Prostate gland (tissue), 2 donors: ENCODE results near the gene RRP12. TPM values are rescaled to one million over a fixed set of nuclear protein-coding genes. Genes with fewer than 3 reads are reported as not detected.

Source experiments
- DNase-seq: peaks from one replicate; pipeline ENCODE4 v3.0.0-alpha.2; 2019; ENCODE audit warnings: low spot score
- H3K27ac ChIP-seq, 2 donors: fragments of 200-600 bp; sonication (generic); 2 replicates each; pipeline ENCODE4 v1.5.1; 2017 to 2019
- H3K27me3 ChIP-seq: fragments of 200-600 bp; sonication (generic); replicated peaks from 2 replicates; pipeline ENCODE4 v1.5.1; 2019; ENCODE audit not compliant: insufficient read depth
- H3K36me3 ChIP-seq, 2 donors: fragments of 200-600 bp; sonication (generic); 1 replicate in 1 of 2; 2 replicates in 1 of 2; pipeline versions ENCODE4 v1.5.1 to v1.8.1; 2017 to 2019
- H3K4me1 ChIP-seq: fragments of 200-600 bp; sonication (generic); replicated peaks from 2 replicates; pipeline ENCODE4 v1.5.1; 2019
- H3K4me3 ChIP-seq, 2 donors: fragments of 200-600 bp; sonication (generic); 2 replicates each; pipeline ENCODE4 v1.5.1; 2017 to 2019
- H3K9me3 ChIP-seq: fragments of 200-600 bp; sonication (generic); 2 replicates; pipeline ENCODE4 v1.5.1; 2017
- POLR2A ChIP-seq: fragments of 450-650 bp; IDR thresholded peaks from one replicate; pipeline ENCODE4 v1.6.1; 2016; ENCODE audit warnings: antibody characterized with exemption, mild to moderate bottlenecking
- POLR2AphosphoS5 ChIP-seq: sonication (generic); formaldehyde crosslinking; IDR thresholded peaks from one replicate; pipeline ENCODE4 v1.6.1; 2017; ENCODE audit warnings: antibody characterized with exemption
- WGBS: methylation state at CpG from one replicate; pipeline ENCODE4 v1.1.5; 2018; 5-methylcytosine and 5-hydroxymethylcytosine counted together
- intact Hi-C: fragments of 100-400 bp; cut with DNase I; formaldehyde crosslinking; loops from one replicate; pipeline ENCODE4 v1.14.2; 2022
- total RNA-seq, 2 donors: library from RNA; depleted of rRNA; stranded (reverse); fragments of >200 nt; gene quantifications; one replicate each; pipeline ENCODE4 v1.1.0, GENCODE V29; 2016
- TF ChIP-seq, protein P1 (sequence below), 4 experiments: fragments of 200-600 bp in 2 of 4; fragments of 450-650 bp in 2 of 4; sonication (generic) in 2 of 4; IDR thresholded peaks; 1 replicate in 3 of 4; 2 replicates in 1 of 4; pipeline ENCODE4 v1.5.1; 2016 to 2019; ENCODE audit warnings: antibody characterized with exemption in 4 of 4, mild to moderate bottlenecking in 2 of 4, moderate library complexity in 2 of 4

The RRP12 gene
- total RNA-seq, 2 donors from 2014 or later = 14.9 to 38.6 TPM

DNA sequence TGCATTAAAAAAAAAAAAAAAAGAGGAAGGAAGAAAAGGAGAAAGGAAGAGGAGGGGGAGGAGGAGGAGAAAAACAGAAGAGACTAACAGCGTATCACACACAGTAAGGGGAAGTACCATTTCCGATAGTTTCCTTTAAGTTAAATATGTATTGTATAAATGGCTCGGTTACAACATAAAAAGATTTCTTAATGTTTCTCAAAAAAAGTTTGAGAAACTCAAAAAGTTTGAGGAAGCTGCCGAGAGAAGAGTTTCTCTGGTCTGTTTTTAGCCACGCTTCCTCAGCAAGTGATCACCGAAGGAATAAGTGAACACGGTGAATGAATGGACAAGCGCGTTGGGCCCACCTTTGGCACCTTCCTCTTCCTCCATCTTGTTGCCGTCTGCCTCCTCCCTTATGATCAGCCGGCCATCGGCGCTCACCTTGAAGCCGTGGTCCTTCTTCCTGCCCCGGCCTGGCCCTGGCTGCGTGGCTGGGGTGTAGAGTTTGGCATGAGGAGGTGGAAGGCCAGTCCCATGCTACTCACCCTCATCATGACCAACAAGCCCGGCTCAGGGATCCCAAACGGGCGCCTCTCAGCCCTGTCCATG is 35.3 kb downstream of the RRP12 start:
- Histone ChIP-seq H3K27ac (no peak overlapping the region), H3K4me1 (no peaks in the 10 kb centered on the region), H3K4me3 (no peak overlapping the region), H3K36me3 (peaks cover 2 to 5% of the 10 kb centered on the region in 2 donors), H3K9me3 (no peaks in the 10 kb centered on the region), H3K27me3 (no peaks in the 10 kb centered on the region)
- 89% methylated on average over 19 of the region's 19 CpGs for WGBS
- DNase-seq = no peak
- intact Hi-C loops = no loop called here
- no peak for TF ChIP-seq POLR2AphosphoS5
- TF ChIP-seq, protein P1, sequence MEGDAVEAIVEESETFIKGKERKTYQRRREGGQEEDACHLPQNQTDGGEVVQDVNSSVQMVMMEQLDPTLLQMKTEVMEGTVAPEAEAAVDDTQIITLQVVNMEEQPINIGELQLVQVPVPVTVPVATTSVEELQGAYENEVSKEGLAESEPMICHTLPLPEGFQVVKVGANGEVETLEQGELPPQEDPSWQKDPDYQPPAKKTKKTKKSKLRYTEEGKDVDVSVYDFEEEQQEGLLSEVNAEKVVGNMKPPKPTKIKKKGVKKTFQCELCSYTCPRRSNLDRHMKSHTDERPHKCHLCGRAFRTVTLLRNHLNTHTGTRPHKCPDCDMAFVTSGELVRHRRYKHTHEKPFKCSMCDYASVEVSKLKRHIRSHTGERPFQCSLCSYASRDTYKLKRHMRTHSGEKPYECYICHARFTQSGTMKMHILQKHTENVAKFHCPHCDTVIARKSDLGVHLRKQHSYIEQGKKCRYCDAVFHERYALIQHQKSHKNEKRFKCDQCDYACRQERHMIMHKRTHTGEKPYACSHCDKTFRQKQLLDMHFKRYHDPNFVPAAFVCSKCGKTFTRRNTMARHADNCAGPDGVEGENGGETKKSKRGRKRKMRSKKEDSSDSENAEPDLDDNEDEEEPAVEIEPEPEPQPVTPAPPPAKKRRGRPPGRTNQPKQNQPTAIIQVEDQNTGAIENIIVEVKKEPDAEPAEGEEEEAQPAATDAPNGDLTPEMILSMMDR (IDR thresholded peaks at IDR 0.05) = no peak
- TF ChIP-seq POLR2A = no peak

DNA sequence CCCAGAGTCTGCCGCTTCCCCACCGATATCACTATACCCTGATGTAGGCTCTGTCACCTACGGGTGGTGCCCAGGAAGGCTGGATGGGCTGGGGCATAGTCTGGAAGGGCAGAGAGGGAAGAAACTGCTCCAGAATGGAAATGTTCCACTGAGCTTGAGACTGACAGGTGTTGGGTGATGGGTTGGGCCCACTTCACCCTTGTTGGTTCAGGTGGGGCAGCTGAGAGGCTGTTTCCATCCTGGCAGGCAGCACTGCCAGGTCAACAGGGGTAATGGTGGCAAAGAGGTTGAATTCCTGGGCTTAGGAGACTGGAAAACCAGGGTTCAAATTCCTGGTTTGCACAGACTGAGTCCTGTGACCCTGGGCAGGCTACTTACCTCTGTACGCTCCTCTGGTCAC is 38.1 kb downstream of the RRP12 start:
- DNase-seq = no peak
- H3K4me1 ChIP-seq = no peaks in the 10 kb centered on the region
- H3K9me3 ChIP-seq = no peaks in the 10 kb centered on the region
- no peak overlapping the region for H3K27ac ChIP-seq
- TF ChIP-seq, protein P1 (IDR thresholded peaks at IDR 0.05) = no peak
- TF ChIP-seq POLR2A (no peak), POLR2AphosphoS5 (no peak)
- no peaks in the 10 kb centered on the region for H3K27me3 ChIP-seq
- WGBS = 92% methylated on average over 4 of the region's 4 CpGs
- intact Hi-C loops = no loop called here
- H3K4me3 ChIP-seq = no peak overlapping the region
- H3K36me3 ChIP-seq = no peaks in the 10 kb centered on the region

DNA sequence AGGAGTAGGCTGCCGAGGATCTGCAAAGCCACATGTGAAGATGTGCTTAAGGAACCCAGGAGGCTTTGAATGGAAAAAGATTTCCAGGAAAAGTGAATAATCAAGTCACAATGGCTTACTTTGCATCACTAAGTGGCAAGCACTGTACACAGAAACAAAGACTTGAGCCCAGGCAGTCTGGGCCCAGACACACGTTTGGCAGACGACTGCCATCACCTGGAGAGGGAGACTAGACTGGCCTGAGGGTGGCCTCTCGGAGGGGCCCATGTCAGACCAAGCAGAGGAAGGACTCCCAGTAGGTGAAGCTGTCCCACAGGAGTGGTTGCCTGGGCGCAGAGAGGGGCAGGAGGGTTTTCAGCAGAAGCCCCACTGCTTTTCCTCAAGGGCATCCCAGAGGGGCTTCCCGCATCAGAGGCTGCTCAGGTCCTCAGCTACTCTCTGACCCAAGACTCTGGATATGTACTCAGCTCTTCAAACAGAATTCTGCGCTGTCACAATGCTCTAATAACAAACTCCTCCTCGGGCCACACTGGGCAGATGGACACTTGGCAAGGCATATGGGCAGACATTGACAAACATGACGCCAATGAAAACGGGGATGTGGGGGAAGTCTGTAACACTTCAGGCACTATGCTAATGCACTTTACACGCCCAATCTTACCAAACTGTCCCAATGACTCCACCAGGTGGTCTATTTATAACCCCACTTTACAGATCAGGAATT is 38.7 kb downstream of the RRP12 start:
- TF ChIP-seq POLR2A (no peak), POLR2AphosphoS5 (no peak)
- TF ChIP-seq, protein P1 (IDR thresholded peaks at IDR 0.05) = no peak
- no peak overlapping the region for H3K27ac ChIP-seq
- H3K27me3 ChIP-seq = no peaks in the 10 kb centered on the region
- H3K9me3 ChIP-seq = no peaks in the 10 kb centered on the region
- H3K36me3 ChIP-seq = no peaks in the 10 kb centered on the region
- H3K4me1 ChIP-seq = no peaks in the 10 kb centered on the region
- intact Hi-C loops = no loop called here
- 74% methylated on average over 11 of the region's 11 CpGs for WGBS
- no peak overlapping the region for H3K4me3 ChIP-seq
- DNase-seq = no peak

DNA sequence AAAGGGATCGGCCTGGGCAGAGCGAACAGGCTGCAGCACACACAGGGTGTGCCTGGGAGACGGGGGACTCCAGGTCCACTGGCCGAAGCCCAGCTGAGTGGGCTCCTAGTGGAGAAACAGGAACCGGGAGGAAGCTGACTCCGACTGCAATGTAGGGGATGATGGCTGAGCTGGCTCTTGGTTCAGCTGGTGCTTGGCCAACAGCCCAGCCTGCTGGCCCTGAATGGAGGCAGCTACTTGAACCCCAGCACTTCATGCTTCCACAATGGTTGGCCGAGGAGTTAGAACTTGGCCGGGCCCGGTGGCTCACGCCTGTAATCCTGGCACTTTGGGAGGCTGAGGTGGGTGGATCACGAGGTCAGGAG is 39.6 kb downstream of the RRP12 start:
- Histone ChIP-seq H3K9me3 (no peaks in the 10 kb centered on the region), H3K36me3 (no peaks in the 10 kb centered on the region), H3K4me1 (no peaks in the 10 kb centered on the region), H3K4me3 (no peak overlapping the region), H3K27me3 (no peaks in the 10 kb centered on the region), H3K27ac (no peak overlapping the region)
- intact Hi-C loops = no loop called here
- TF ChIP-seq, protein P1 (IDR thresholded peaks at IDR 0.05) = no peak
- no peak for TF ChIP-seq POLR2AphosphoS5
- no peak for TF ChIP-seq POLR2A
- 85% methylated on average over 11 of the region's 11 CpGs for WGBS
- DNase-seq = no peak
